ENCODE measurements around the gene WASHC4.

The WASHC4 gene, protein sequence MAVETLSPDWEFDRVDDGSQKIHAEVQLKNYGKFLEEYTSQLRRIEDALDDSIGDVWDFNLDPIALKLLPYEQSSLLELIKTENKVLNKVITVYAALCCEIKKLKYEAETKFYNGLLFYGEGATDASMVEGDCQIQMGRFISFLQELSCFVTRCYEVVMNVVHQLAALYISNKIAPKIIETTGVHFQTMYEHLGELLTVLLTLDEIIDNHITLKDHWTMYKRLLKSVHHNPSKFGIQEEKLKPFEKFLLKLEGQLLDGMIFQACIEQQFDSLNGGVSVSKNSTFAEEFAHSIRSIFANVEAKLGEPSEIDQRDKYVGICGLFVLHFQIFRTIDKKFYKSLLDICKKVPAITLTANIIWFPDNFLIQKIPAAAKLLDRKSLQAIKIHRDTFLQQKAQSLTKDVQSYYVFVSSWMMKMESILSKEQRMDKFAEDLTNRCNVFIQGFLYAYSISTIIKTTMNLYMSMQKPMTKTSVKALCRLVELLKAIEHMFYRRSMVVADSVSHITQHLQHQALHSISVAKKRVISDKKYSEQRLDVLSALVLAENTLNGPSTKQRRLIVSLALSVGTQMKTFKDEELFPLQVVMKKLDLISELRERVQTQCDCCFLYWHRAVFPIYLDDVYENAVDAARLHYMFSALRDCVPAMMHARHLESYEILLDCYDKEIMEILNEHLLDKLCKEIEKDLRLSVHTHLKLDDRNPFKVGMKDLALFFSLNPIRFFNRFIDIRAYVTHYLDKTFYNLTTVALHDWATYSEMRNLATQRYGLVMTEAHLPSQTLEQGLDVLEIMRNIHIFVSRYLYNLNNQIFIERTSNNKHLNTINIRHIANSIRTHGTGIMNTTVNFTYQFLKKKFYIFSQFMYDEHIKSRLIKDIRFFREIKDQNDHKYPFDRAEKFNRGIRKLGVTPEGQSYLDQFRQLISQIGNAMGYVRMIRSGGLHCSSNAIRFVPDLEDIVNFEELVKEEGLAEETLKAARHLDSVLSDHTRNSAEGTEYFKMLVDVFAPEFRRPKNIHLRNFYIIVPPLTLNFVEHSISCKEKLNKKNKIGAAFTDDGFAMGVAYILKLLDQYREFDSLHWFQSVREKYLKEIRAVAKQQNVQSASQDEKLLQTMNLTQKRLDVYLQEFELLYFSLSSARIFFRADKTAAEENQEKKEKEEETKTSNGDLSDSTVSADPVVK

DNA sequence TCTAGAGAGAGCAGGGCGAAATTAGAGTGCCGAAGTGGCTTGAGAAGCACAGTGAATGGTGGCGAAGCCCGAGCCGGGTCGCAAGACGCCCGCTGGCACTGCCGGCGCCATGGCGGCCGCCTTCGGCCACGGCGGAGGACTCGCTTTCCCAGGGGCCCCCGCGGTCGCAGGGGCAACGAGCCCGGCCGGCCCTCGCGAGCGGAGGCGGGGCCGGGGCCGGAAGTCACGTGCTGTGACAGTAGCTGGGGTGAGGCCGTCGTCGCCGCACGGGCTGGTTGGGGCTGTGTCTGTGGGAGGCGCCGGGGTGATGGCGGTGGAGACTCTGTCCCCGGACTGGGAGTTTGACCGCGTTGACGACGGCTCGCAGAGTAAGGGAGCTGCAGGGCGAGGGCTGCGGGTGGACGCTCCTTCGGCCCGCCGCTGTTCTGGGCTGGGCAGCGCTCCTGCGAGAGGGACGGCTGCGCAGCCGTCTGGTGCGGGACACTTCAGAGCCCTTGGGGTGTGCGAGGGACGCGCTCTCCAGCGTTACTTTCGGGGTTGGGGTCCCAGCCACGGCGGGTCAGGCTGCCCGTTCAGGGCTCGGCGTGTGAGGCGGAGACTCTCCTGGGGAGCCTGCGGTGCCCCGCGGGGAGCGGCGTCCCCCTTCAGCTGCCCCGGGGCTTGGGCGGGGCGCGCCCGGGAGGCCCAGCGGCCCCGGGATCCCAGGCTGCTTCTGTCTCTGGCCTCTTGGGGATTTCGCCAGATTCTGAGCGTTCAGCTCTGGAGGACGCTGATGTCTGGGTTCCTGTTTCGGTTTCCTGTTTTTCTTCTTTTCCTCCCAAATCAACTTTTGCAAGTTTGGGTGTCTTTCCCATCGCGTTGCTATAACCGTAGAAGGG, at the start of gene WASHC4:
Gene WASHC4 (plus strand): TSS at position 238 of the 878 bp plus-strand sequence. CDS start 70 bp downstream, at position 308.
- peak; percentile 89 to 94 for DNase-seq

DNA sequence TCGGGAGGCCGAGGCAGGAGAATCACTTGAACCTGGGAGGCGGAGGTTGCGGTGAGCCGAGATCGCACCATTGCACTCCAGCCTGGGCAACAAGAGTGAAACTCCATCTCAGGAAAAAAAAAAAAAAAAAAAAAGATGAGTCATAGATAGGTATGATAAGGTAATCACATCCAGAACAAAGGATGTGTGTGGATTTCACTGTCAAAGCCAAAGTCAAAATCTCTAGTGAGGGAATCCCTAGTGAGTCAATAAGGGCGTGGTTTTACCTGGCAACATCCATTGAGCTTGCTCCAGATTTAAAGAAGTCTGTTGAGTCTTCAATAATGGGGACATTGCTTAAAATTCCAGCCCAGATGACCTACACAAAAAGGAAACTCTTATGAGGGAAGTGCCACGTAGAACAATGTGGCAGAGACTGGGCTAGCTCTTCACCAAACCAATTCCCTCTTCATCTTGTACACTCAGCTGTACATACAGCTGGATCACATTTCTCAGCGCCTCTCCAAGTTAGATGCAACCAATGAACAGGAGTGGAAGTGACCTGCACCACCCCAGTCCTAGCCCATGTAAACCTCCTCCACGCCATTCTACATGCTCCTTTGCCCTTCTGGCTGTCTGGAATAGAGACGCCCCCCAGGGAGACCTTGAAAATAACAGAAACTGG, 46.7 kb upstream of the WASHC4 start:
- no peak for DNase-seq

DNA sequence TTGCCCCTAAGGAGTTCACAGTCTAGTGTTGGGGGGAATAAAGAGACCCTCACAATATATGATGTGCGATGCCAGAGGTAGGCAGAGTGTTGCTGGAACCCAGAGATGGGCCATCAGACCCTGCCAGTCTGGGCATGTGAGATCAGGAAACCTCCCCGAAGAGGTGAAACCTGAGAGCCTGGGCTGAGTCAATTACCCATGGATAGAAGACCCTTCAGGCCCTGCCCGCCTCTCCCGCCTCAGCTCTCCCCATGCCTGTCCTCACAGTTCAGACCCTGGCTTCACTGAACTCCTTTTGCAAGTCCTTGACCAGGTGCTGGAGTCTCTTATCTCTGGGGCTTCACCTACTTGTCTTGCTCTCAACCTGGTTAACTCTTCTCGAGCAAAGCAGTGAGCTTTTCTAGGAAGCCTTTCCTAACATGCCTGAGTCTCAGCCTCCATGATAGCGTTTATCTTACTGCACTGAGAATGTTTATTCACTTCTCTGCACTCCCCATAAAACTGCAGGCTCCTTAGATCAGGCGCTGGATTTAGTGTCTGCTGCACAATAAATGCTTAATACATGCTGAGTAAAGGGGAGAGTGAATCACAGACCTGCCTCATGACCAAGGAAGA, 42.9 kb upstream of the WASHC4 start:
- no peak for DNase-seq

GRCh38 chr12:105067511-105068031, 40.0 kb upstream of the WASHC4 start:
- no peak for DNase-seq

- DNase-seq: no peak
Observed at GRCh38 chr12:105069936-105070702, 37.4 kb upstream of the WASHC4 start.

- DNase-seq: no peak
Observed at GRCh38 chr12:105071981-105072380, 35.5 kb upstream of the WASHC4 start.

GRCh38 chr12:105072888-105073488, 34.5 kb upstream of the WASHC4 start:
- DNase-seq: no peak

DNA sequence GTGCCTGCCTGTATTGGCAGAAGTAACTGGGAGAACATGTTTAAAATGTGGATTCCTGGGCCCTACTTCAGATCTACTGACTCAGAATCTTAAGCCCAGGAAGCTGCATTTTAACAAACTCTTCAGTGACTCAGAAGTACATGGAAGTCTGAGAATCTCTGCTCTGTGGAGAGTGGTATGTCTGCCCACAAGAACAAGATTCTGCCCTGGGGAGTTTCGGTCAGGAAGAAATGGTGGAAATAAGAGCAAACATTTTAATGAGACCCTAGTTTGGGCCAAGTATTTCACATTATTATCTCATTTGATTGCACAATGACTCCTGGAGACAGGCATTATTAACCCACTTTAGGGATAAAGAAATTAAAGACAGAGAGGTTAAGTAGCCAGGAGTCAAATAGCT, 31.4 kb upstream of the WASHC4 start:
- DNase-seq: no peak

GRCh38 chr12:105076913-105077312, 30.6 kb upstream of the WASHC4 start:
- DNase-seq: no peak

DNA sequence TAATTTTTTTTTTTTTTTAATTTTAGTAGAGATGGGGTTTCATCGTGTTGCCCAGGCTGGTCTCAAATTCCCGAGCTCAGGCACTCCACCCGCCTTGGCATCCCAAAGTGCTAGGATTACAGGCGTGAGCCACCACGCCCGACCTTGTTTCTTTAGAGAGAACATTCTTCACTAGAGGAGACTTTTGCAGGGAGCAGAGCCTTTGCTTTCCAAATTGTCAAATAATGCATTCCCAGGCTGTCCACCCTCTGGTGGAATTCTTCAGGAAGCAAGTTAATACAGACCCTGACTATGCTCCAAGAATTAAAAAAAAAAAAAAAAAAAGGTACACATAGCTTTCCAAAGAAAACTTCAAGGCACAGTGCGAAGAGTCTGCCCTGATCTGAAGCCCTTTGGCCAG, 30.1 kb upstream of the WASHC4 start:
- no peak for DNase-seq

GRCh38 chr12:105078712-105079570, 28.6 kb upstream of the WASHC4 start:
- DNase-seq: no peak

- DNase-seq: no peak
Observed at GRCh38 chr12:105083031-105083430, 24.5 kb upstream of the WASHC4 start.

DNA sequence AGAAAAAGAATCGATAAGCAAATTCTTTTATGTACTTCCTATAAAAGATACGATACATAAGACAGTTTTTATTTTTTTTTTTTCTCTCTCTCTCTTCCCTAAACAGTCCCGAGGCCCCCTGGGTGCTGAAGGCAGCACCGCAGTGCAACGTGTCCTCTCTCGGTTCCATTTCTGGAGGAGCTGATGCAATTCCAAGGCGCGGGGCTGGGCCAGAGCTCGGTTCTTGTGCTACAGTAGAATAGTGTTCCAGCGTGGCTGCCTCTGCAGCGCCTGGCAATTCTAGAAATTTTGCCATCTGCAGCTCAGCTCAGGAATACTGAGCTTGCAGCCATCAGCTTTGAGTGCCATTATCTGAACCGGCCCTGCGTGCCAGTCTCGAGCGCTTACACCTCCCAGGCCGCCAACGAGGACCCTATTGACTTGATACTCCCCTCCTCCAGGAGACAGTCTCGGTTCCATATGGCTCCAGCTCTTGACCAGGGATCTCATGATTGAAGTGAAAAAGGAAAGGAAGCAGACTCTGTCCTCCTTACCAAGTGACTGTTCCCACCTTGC, 23.9 kb upstream of the WASHC4 start:
- peak; percentile 11 to 30 for DNase-seq

DNA sequence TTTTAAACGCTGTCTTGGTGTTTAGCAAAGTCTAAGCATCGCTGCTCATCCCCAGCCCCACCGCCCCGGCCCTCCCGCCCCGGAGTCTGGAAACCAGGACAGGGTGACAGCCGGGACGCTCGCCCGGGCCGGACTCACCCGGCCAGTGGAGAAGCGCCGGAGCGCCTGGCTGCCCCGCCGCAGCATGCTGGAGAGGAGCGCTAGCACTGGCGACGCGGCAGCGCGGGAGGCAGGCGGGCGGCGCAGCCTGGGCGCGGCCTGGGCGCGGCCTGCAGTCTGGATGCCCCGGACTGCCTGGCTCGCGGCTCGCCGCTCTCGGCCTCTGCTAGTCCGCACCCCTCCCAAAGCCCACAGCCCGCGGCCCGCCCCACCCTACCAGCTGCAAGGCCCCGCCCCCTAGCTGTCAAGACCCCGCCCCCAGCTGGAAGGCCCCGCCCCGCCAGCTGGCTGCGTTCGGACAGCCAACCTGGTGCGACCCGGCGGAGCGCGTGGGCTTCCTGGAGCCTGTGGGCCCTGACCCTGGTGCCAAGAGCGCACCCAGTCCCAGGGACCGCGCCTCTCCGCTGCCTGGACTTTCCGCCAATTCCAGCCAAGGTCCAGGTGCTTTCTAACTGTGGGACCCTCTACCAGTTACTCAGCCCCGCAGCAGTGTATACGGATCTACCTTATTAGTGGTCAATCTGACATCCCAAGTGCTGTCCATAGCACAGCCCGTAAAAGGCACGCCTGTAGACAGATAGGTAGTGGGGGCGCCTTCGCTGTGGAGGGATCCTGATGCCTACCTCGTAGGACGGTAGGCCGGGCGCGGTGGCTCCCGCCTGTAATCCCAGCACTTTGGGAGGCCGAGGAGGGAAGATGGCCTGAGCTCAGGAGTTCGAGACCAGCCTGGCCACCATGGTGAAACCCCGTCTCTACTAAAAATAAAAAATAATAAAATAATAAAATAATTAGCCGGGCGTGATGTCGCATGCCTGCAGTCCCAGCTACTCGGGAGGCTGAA, 23.0 kb upstream of the WASHC4 start, which contains the start of gene ALDH1L2:
Gene ALDH1L2 (minus strand): TSS at position 208 of the 1,000 bp plus-strand sequence. CDS start 22 bp downstream, at position 186.
- peak; percentile 67 to 75 for DNase-seq

DNA sequence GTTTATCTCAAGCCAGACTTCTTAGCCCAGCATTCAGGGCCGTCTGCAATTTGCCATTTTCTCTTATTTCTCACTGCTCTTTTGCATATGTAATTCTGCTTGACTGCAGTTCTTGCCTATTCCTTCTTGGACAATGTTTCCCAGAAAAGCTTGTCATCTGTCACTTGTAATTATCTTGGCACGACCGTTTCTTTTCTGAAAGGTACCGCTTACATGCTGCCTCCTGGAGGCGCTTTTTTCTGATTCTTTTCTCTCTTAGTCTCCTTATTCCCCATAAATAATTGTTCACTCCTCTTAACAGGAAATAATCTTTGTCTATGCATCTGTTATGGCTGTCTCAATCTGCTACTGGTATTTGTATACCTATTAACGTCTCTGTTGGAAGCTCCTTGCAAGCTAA, 22.0 kb upstream of the WASHC4 start:
- no peak for DNase-seq

DNA sequence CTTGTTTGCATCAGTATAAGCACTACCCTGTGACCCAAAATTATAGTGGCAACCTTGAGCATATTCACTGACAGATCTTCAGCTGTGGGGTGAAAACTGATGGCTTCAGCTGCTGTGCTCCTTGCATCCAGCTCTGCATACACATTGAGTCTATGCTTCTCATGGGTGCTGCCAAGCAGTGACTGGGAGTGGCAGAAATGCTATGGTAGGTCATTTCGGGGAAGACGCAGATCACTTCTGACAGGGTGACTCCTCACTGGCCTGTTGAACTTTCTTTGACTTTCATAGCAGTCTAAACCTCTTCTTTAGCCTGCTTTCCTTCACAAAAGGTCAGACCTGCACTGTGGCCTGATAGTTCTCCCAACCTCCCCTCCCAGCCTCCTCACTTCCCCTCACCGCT, 17.7 kb upstream of the WASHC4 start:
- DNase-seq: no peak

- DNase-seq: no peak
Observed at GRCh38 chr12:105090361-105090760, 17.2 kb upstream of the WASHC4 start.
